HepG2 (cell line): ENCODE data around the gene C1QTNF1. TPM values are rescaled to one million over a fixed set of nuclear protein-coding genes. Genes with fewer than 3 reads are reported as not detected.

Experiments used
- ELF1 ChIP-seq: sonication (generic); formaldehyde crosslinking; IDR thresholded peaks from 2 replicates; pipeline ENCODE4 v1.4.0; 2020; ENCODE audit warnings: missing genetic modification reagents
- ERF ChIP-seq: IDR thresholded peaks from 2 replicates; pipeline ENCODE4 v1.6.1; 2018; ENCODE audit warnings: missing biosample characterization, missing genetic modification reagents
- HIVEP1 ChIP-seq: sonication (generic); formaldehyde crosslinking; IDR thresholded peaks from 2 replicates; pipeline ENCODE4 v1.4.0; 2020; ENCODE audit warnings: mild to moderate bottlenecking, missing genetic modification reagents
- HNRNPH1 ChIP-seq: fragments of 200-400 bp; formaldehyde crosslinking; optimal IDR thresholded peaks from 2 replicates; pipeline ENCODE3; 2017; ENCODE audit warnings: mild to moderate bottlenecking, low read depth, low read length
- MEIS1 ChIP-seq: sonication (generic); formaldehyde crosslinking; IDR thresholded peaks from 2 replicates; pipeline ENCODE4 v1.9.0; 2021; ENCODE audit warnings: mild to moderate bottlenecking, missing genetic modification reagents, moderate library complexity, borderline replicate concordance
- POLR2G ChIP-seq: fragments of 200-400 bp; formaldehyde crosslinking; IDR thresholded peaks from 2 replicates; pipeline ENCODE4 v1.6.1; 2018; ENCODE audit warnings: mild to moderate bottlenecking, low read depth, low read length, moderate library complexity
- SETDB1 ChIP-seq: sonication (generic); formaldehyde crosslinking; IDR thresholded peaks from 2 replicates; pipeline ENCODE4 v1.5.1; 2020; ENCODE audit warnings: missing genetic modification reagents, mild to moderate bottlenecking, borderline replicate concordance
- SKI ChIP-seq: fragments of 450-650 bp; IDR thresholded peaks from one replicate; pipeline ENCODE4 v1.6.1; 2018; ENCODE audit warnings: mild to moderate bottlenecking; ENCODE audit not compliant: partially characterized antibody
- SP4 ChIP-seq: sonication (generic); formaldehyde crosslinking; IDR thresholded peaks from 2 replicates; pipeline ENCODE4 v1.8.1; 2023; ENCODE audit warnings: mild to moderate bottlenecking, missing genetic modification reagents
- ZNF136 ChIP-seq: sonication (generic); formaldehyde crosslinking; IDR thresholded peaks from 2 replicates; pipeline ENCODE4 v1.8.1; 2022; ENCODE audit warnings: low read depth, mild to moderate bottlenecking, moderate library complexity, missing genetic modification reagents
- ZNF335 ChIP-seq: sonication (generic); formaldehyde crosslinking; IDR thresholded peaks from 2 replicates; pipeline ENCODE4 v1.4.0; 2020; ENCODE audit warnings: missing genetic modification reagents
- ZNF737 ChIP-seq: sonication (generic); formaldehyde crosslinking; IDR thresholded peaks from 2 replicates; pipeline ENCODE4 v1.5.0; 2020; ENCODE audit warnings: missing genetic modification reagents, mild to moderate bottlenecking, borderline replicate concordance
- ZNF761 ChIP-seq: sonication (generic); formaldehyde crosslinking; conservative IDR thresholded peaks from 2 replicates; pipeline ENCODE4 v1.4.0; 2020; ENCODE audit warnings: mild to moderate bottlenecking, missing genetic modification reagents
- ZNF768 ChIP-seq: sonication (generic); formaldehyde crosslinking; IDR thresholded peaks from 2 replicates; pipeline ENCODE4 v1.4.0; 2020; ENCODE audit warnings: missing genetic modification reagents
- polyA plus RNA-seq, 8 experiments: library from polyadenylated mRNA; depleted of rRNA in 3 of 8; stranded (reverse) in 7 of 8; unstranded in 1 of 8; fragments of >200 nt; fragmentation: Illumina TruSeq in 4 of 8; extraction: Trizol in 4 of 8; gene quantifications; 2 replicates each; pipeline versions ENCODE4 v1.2.1 to v1.2.3, GENCODE V29; 2011 to 2016; ENCODE audit warnings: low read depth in 4 of 8, missing spikeins in 1 of 8, mixed read lengths in 1 of 8; ENCODE audit not compliant: insufficient read depth in 1 of 8
- total RNA-seq, 5 experiments: library from RNA; depleted of rRNA; stranded (reverse); fragments of >200 nt; fragmentation: Illumina TruSeq; extraction: Trizol; gene quantifications; 2 replicates each; pipeline ENCODE4 v1.2.3, GENCODE V29; 2016; ENCODE audit warnings: low read depth in 1 of 5
- TF ChIP-seq, protein P1 (sequence below): sonication (generic); formaldehyde crosslinking; IDR thresholded peaks from 2 replicates; pipeline ENCODE4 v1.5.1; 2020; ENCODE audit warnings: mild to moderate bottlenecking, missing genetic modification reagents, moderate library complexity
- TF ChIP-seq, protein P2 (sequence below): sonication (generic); formaldehyde crosslinking; IDR thresholded peaks from 2 replicates; pipeline ENCODE4 v1.8.0; 2022; ENCODE audit warnings: missing genetic modification reagents, mild to moderate bottlenecking, borderline replicate concordance
- TF ChIP-seq, protein P3 (sequence below): sonication (generic); IDR thresholded peaks from 2 replicates; pipeline ENCODE4 v1.6.1; 2016; ENCODE audit warnings: low read depth, borderline replicate concordance

The C1QTNF1 gene
- total and polyA plus RNA-seq, 2 of the 13 experiments (the other 11 are each of a cell fraction or from before 2014, with no cell fraction given): 0.18 to 0.86 TPM

DNA sequence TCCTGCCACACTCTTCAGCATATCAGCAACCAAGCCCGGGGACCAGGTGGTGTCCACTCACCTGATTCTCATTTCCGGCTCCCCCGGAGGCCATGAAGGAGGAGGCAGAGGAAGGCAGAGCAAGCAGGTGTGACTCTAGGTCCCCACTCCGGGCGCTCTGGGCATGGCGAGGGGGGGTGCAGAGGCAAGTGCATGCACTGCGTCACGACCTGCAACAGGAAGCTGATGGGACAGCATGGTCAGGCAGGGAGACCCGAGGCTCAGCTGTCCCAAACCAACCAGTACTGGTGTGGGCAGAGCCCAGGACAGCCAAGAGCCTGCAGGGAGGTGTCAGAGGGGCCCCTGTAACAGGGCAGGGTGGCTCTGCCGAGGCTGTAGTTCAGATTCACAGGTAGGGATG is 48.6 kb downstream of the C1QTNF1 start (continued):
- TF ChIP-seq, protein P1, sequence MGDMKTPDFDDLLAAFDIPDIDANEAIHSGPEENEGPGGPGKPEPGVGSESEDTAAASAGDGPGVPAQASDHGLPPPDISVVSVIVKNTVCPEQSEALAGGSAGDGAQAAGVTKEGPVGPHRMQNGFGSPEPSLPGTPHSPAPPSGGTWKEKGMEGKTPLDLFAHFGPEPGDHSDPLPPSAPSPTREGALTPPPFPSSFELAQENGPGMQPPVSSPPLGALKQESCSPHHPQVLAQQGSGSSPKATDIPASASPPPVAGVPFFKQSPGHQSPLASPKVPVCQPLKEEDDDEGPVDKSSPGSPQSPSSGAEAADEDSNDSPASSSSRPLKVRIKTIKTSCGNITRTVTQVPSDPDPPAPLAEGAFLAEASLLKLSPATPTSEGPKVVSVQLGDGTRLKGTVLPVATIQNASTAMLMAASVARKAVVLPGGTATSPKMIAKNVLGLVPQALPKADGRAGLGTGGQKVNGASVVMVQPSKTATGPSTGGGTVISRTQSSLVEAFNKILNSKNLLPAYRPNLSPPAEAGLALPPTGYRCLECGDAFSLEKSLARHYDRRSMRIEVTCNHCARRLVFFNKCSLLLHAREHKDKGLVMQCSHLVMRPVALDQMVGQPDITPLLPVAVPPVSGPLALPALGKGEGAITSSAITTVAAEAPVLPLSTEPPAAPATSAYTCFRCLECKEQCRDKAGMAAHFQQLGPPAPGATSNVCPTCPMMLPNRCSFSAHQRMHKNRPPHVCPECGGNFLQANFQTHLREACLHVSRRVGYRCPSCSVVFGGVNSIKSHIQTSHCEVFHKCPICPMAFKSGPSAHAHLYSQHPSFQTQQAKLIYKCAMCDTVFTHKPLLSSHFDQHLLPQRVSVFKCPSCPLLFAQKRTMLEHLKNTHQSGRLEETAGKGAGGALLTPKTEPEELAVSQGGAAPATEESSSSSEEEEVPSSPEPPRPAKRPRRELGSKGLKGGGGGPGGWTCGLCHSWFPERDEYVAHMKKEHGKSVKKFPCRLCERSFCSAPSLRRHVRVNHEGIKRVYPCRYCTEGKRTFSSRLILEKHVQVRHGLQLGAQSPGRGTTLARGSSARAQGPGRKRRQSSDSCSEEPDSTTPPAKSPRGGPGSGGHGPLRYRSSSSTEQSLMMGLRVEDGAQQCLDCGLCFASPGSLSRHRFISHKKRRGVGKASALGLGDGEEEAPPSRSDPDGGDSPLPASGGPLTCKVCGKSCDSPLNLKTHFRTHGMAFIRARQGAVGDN (CRISPR knock-in tag): peak; percentile 45
- TF ChIP-seq ZNF761 (CRISPR knock-in tag): no peak
- no peak for TF ChIP-seq POLR2G
- TF ChIP-seq, protein P2, sequence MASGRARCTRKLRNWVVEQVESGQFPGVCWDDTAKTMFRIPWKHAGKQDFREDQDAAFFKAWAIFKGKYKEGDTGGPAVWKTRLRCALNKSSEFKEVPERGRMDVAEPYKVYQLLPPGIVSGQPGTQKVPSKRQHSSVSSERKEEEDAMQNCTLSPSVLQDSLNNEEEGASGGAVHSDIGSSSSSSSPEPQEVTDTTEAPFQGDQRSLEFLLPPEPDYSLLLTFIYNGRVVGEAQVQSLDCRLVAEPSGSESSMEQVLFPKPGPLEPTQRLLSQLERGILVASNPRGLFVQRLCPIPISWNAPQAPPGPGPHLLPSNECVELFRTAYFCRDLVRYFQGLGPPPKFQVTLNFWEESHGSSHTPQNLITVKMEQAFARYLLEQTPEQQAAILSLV (CRISPR knock-in tag): no peak
- no peak for TF ChIP-seq SETDB1 (CRISPR knock-in tag)
- no peak for TF ChIP-seq ZNF737 (CRISPR knock-in tag)
- TF ChIP-seq ZNF136 (CRISPR knock-in tag): 0 out of 2 replicates have a peak, but pooled peaks have one; percentile 30
- no peak for TF ChIP-seq HNRNPH1
- no peak for TF ChIP-seq MEIS1 (CRISPR knock-in tag)
- TF ChIP-seq SKI: no peak
- TF ChIP-seq ELF1 (CRISPR knock-in tag): no peak
- no peak for TF ChIP-seq ERF (CRISPR knock-in tag)
- 0 out of 2 replicates have a peak, but pooled peaks have one; percentile 27 for TF ChIP-seq SP4 (CRISPR knock-in tag)
- TF ChIP-seq, protein P3, sequence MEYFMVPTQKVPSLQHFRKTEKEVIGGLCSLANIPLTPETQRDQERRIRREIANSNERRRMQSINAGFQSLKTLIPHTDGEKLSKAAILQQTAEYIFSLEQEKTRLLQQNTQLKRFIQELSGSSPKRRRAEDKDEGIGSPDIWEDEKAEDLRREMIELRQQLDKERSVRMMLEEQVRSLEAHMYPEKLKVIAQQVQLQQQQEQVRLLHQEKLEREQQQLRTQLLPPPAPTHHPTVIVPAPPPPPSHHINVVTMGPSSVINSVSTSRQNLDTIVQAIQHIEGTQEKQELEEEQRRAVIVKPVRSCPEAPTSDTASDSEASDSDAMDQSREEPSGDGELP: peak; percentile 33; the same call in 1 of the 2 replicates
- TF ChIP-seq ZNF335 (CRISPR knock-in tag): 0 out of 2 replicates have a peak, but pooled peaks have one; percentile 33
- 0 out of 2 replicates have a peak, but pooled peaks have one; percentile 13 for TF ChIP-seq ZNF768 (CRISPR knock-in tag)
- TF ChIP-seq HIVEP1 (CRISPR knock-in tag): peak; percentile 31; the same call in 1 of the 2 replicates
- TF ChIP-seq, all 625 proteins: peak for 10
